NT2/D1 (cell line): ENCODE results near the gene RC3H1.
A peak's percentile ranks its signal among the peaks of the same experiment; 100 is the strongest.

ENCODE experiments used
- DNase-seq: peaks from one replicate; pipeline ENCODE4 v3.0.0-alpha.2; 2011; ENCODE audit warnings: low read depth, low spot score
- H3K27me3 ChIP-seq: 2 replicates; pipeline ENCODE4 v1.6.0; 2011; ENCODE audit warnings: mild to moderate bottlenecking; ENCODE audit not compliant: insufficient read length, insufficient read depth
- H3K36me3 ChIP-seq: 2 replicates; pipeline ENCODE4 v1.6.1; 2011; ENCODE audit warnings: mild to moderate bottlenecking, low read length, mixed read lengths; ENCODE audit not compliant: insufficient read depth, insufficient read length
- H3K4me1 ChIP-seq: 2 replicates; pipeline ENCODE4 v1.5.1; 2011; ENCODE audit not compliant: insufficient read depth, insufficient read length
- H3K4me3 ChIP-seq: 2 replicates; pipeline ENCODE4 v1.5.1; 2011; ENCODE audit warnings: low read depth; ENCODE audit not compliant: insufficient read length
- H3K9ac ChIP-seq: 2 replicates; pipeline ENCODE4 v1.6.0; 2011; ENCODE audit warnings: low read depth; ENCODE audit not compliant: insufficient read length
- H3K9me3 ChIP-seq: 2 replicates; pipeline ENCODE4 v1.5.1; 2011; ENCODE audit warnings: mild to moderate bottlenecking, low read length; ENCODE audit not compliant: insufficient read depth
- SUZ12 ChIP-seq: IDR thresholded peaks from 2 replicates; pipeline ENCODE4 v1.6.1; 2011; ENCODE audit not compliant: insufficient read length, insufficient read depth; ENCODE audit errors: extremely low read depth
- YY1 ChIP-seq: IDR thresholded peaks from 2 replicates; pipeline ENCODE4 v1.6.1; 2011; ENCODE audit not compliant: insufficient read length, insufficient read depth
- ZNF274 ChIP-seq: IDR thresholded peaks from 2 replicates; pipeline ENCODE4 v1.6.1; 2011; ENCODE audit warnings: mild to moderate bottlenecking, low read depth, low read length

The RC3H1 gene

GRCh38 chr1:174022976-174023277 lies 770 bp upstream of the RC3H1 start:
- H3K27me3 ChIP-seq, result no peaks in the 10 kb centered on the region
- H3K4me3 ChIP-seq, result peak overlapping the region; percentile 97
- no peaks in the 10 kb centered on the region for H3K4me1 ChIP-seq
- H3K36me3 ChIP-seq, result peaks cover 28% of the 10 kb centered on the region
- no peak for TF ChIP-seq YY1
- no peak for TF ChIP-seq SUZ12
- TF ChIP-seq ZNF274, result no peak
- H3K9me3 ChIP-seq, result no peaks in the 10 kb centered on the region
- no peak for DNase-seq
- H3K9ac ChIP-seq, result peak overlapping the region; percentile 83

- Histone ChIP-seq H3K4me3 (peak overlapping the region; percentile 97), H3K9me3 (no peaks in the 10 kb centered on the region), H3K36me3 (peaks cover 28% of the 10 kb centered on the region), H3K9ac (peak overlapping the region; percentile 99), H3K4me1 (no peaks in the 10 kb centered on the region), H3K27me3 (no peaks in the 10 kb centered on the region)
- DNase-seq, result peak; percentile 40
- no peak for TF ChIP-seq YY1
- no peak for TF ChIP-seq ZNF274
- TF ChIP-seq SUZ12, result no peak
These were observed 522 bp downstream of the RC3H1 start for GRCh38 chr1:174021591-174022079.

DNA sequence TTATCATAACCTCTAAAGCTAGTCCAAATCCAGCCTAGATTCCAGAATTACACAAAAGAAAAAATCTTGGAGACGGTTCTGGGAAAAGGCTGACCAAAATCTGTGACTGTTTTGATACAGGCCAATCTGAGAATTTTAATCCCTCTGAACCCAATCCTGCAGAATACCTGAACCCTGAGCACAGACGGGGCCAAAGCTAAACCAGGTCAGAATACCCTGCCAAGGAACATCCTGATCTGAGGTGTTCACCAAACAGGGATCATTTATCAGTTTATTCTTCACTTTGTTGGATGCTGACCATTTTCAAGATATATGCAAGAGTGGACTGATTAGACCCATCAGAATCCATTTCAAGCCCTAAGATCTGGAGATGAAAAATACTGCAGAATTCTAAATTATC lies 3.6 kb downstream of the RC3H1 start:
- no peaks in the 10 kb centered on the region for H3K27me3 ChIP-seq
- no peak for DNase-seq
- H3K9me3 ChIP-seq, result no peaks in the 10 kb centered on the region
- peaks cover 28% of the 10 kb centered on the region for H3K36me3 ChIP-seq
- no peak overlapping the region for H3K9ac ChIP-seq
- H3K4me1 ChIP-seq, result no peaks in the 10 kb centered on the region
- no peak overlapping the region for H3K4me3 ChIP-seq
- TF ChIP-seq ZNF274 (no peak), SUZ12 (no peak), YY1 (no peak)

GRCh38 chr1:174017231-174017970 lies 4.8 kb downstream of the RC3H1 start:
- Histone ChIP-seq H3K9me3 (no peaks in the 10 kb centered on the region), H3K9ac (no peak overlapping the region)

DNA sequence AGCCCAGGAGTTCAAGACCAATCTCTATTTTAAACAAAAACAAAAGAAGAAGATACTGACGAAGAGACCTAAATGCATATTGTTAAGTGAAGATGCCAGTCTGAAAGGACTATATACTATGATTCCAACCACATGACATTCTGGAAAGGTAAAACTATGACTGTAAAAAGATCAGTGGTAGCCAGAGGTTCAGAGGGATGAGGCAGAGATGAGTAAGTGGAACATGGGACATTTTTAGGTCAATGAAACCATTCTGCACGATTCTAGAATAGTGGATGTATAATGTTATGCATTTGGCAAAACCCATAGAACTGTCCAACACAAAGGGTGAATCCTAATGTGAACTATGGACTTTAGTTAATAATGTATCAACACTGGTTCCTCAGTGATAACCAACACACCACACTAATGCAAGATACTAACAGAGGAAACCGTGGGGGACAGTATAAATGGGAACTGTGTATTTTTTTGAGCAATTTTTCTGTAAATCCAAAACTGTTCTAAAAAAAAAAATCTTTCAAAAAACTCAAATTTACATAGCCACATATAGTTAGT lies 8.2 kb downstream of the RC3H1 start:
- H3K4me1 ChIP-seq, result no peaks in the 10 kb centered on the region
- peaks cover 21% of the 10 kb centered on the region for H3K36me3 ChIP-seq
- no peaks in the 10 kb centered on the region for H3K27me3 ChIP-seq
- no peak overlapping the region for H3K4me3 ChIP-seq
- TF ChIP-seq SUZ12 (no peak), ZNF274 (no peak), YY1 (no peak)
- no peaks in the 10 kb centered on the region for H3K9me3 ChIP-seq
- H3K9ac ChIP-seq, result no peak overlapping the region
- DNase-seq, result no peak

More at GRCh38 chr1:174017231-174017970, 4.8 kb downstream of the RC3H1 start:
- TF ChIP-seq ZNF274, result no peak
- no peak for TF ChIP-seq SUZ12
- Histone ChIP-seq H3K4me1 (no peaks in the 10 kb centered on the region), H3K4me3 (no peak overlapping the region), H3K36me3 (peaks cover 28% of the 10 kb centered on the region), H3K27me3 (no peaks in the 10 kb centered on the region)
- DNase-seq, result no peak

DNA sequence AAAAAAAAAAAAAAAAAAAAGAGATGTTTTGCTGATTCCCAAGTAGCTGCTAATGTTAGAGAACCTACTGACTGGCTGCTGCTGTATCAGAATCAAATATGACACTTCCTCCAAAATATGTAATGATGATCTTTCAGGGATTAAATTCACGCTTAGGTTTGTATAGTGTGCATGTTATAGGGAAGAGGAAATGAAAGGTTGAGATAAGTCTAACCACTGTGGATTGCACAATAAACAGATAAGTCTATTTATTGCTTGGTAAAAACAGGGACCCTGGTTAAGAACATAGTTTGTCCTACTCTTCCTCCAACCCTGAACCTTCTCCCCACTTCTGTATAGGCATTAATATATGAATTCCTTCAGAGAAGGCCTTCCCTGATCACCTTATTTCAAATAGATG lies 13.2 kb downstream of the RC3H1 start:
- TF ChIP-seq YY1, result no peak
- no peak for TF ChIP-seq SUZ12
- TF ChIP-seq ZNF274, result no peak
- no peaks in the 10 kb centered on the region for H3K27me3 ChIP-seq
- no peaks in the 10 kb centered on the region for H3K9me3 ChIP-seq
- no peak overlapping the region for H3K9ac ChIP-seq
- peaks cover 23% of the 10 kb centered on the region for H3K36me3 ChIP-seq
- no peak overlapping the region for H3K4me3 ChIP-seq
- no peak for DNase-seq
- no peaks in the 10 kb centered on the region for H3K4me1 ChIP-seq

GRCh38 chr1:174008269-174008668 lies 13.9 kb downstream of the RC3H1 start:
- Histone ChIP-seq H3K36me3 (peaks cover 23% of the 10 kb centered on the region), H3K9me3 (no peaks in the 10 kb centered on the region), H3K4me1 (no peaks in the 10 kb centered on the region), H3K4me3 (no peak overlapping the region), H3K9ac (no peak overlapping the region), H3K27me3 (no peaks in the 10 kb centered on the region)
- no peak for DNase-seq
- TF ChIP-seq YY1 (no peak), SUZ12 (no peak), ZNF274 (no peak)
